GM18951 (cell line): ENCODE data around the gene NLK.
"Not testable (repeated sequence)": the region's sequence is repeated elsewhere in the genome, so short reads cannot be mapped to it uniquely, and the experiment has no call there.

Source experiments
- POLR2A ChIP-seq: IDR thresholded peaks from 4 replicates; pipeline ENCODE4 v1.6.1; 2011; ENCODE audit warnings: mild to moderate bottlenecking; ENCODE audit not compliant: insufficient read length, insufficient read depth; ENCODE audit errors: extremely low read depth
- in situ Hi-C: fragments of 300-500 bp; cut with MboI; formaldehyde crosslinking; loops from one replicate; pipeline ENCODE4 v1.12.0; 2022; ENCODE audit warnings: low sequenced_read_pairs, mixed read lengths, inconsistent platforms; ENCODE audit not compliant: unreplicated experiment

NLK gene

DNA sequence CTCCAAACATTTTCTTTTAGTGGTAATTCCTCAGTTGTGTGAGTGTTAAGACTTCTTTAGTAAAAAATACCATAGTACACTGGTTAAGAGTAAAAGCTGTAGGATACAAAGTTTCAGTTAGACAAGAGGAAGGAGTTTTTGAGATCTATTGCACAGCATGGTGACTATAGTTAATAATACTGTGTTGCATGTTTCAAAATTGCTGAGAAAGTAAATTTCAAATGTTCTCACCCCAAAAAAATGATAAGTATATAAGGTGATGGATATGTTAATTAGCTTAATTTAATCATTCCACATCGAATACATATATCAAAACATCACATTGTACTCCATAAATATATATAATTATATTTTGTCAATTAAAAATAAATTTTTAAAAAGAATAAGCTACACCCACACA is 22.0 kb upstream of the NLK start:
- in situ Hi-C loops: no loop called here
- no peak for TF ChIP-seq POLR2A

DNA sequence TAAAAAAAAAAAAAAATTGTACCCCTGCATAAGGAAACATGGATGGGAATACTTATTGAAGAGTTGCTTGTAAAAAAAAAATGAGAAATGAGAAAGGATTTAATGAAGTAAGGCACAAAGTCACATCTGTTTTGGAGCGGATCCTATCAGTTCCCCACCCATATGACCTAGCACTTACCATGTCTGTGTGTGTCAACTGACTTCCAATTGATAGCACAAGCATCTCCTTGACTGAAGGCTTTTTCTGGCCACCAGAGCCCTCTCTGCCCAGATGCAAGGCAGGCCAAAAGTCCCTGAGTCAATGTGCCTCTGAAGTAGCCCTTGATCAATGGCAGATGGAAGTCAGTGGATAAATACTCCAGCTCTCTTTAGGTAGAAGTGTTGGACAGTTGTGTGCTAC is 13.4 kb upstream of the NLK start:
- in situ Hi-C loops: no loop called here
- TF ChIP-seq POLR2A: no peak

DNA sequence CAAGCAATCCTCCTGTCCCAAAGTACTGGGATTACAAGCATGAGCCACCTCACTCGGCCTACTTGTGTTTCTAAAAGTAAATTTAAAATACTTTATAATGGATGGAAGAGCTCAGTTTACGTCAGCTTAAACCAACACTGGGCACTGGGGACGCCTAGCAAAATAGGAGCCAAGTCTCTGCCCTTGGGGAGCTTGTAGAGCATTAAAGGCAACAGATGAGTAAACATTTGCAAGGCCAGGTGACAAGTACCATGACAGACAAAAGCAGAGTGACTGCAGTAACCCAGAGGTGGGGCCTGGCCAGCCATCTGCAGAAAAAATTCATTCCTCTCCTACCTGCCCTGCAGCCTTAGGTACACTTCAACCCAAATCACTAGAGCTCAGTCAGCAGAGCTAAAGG is 12.1 kb upstream of the NLK start:
- in situ Hi-C loops: no loop called here
- TF ChIP-seq POLR2A: no peak

DNA sequence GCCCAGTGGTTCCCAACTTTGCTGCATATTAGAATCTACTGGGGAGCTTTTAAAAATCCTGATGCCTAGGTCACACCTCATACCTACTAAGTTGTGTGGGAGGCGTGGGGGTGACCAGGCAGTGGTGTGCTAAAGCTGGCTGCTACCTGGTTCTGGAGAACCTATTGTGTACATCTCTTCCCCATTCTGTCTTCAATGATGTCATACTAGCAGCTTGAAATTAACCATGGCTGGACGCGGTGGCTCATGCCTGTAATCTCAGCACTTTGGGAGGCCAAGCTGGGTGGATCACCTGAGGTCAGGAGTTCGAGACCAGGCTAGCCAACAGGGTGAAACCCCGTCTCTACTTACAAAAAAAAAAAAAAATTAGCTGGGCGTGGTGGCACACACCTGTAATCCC is 11.3 kb upstream of the NLK start:
- no peak for TF ChIP-seq POLR2A
- in situ Hi-C loops: no loop called here

DNA sequence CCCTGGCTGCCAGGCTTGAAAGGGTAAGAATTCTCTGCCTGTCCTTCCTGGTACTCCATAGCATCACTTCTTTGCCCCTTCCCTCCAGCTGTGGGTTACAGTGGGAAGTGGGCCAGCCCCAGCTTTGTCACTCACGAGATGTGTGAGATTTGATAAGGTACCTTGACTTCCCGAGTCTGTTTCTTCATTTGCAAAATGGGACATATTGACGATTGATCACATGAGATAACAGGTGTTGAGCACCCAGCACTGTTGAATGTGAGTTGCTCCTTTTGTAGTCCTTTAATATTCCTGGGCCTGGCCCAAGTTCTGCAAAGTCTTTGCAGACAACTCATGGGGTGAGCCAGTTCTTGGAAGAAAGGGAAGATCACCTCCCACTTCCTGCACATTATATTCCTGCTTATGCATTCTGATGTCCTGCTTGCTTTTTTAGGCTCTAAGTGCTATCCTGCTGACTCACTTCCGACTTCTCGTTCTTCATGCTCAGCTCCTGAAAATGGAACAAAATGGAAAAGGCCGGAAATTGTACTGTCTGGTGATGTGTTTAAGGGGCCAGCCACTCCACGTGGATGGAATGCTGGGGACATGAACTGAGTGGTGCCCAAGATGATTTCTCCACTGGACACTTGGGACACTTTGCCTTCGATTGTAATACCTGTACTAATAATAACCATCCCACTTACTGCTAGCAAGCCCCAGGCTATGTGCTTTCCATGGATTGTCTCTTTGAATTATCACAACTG is 8.3 kb upstream of the NLK start:
- in situ Hi-C loops: no loop called here
- TF ChIP-seq POLR2A: no peak

DNA sequence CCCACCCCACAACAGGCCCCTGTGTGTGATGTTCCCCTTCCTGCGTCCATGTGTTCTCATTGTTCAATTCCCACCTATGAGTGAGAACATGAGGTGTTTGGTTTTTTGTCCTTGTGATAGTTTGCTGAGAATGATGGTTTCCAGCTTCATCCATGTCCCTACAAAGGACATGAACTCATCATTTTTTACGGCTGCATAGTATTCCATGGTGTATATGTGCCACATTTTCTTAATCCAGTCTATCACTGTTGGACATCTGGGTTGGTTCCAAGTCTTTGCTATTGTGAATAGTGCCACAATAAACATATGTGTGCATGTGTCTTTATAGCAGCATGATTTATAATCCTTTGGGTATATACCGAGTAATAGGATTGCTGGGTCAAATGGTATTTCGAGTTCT is 7.0 kb upstream of the NLK start:
- in situ Hi-C loops: not testable (repeated sequence)

DNA sequence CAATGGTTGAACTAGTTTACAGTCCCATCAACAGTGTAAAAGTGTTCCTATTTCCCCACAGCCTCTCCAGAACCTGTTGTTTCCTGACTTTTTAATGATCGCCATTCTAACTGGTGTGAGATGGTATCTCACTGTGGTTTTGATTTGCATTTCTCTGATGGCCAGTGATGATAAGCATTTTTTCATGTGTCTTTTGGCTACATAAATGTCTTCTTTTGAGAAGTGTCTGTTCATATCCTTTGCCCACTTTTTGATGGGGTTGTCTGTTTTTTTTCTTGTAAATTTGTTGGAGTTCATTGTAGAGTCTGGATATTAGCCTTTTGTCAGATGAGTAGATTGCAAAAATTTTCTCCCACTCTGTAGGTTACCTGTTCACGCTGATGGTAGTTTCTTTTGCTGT is 6.6 kb upstream of the NLK start:
- in situ Hi-C loops: not testable (repeated sequence)

DNA sequence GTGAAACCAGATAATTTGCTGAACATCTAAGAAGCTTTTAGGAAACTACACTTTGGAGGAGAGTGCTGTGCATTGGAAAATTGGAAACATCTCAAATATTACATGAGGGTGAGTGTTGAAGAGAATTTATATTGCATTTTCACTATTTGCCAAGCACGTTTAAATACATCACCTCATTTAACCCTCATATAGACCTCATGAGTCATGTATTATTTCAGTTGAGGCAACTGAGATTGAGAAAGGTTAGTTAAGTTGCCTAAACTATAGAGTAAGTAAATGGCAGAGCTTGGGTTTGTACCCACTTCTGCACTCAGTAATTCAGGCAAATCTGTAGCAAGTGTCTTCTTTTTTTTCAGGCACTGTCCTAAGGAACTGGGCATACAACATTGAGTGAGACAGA is 3.7 kb upstream of the NLK start:
- TF ChIP-seq POLR2A: no peak
- in situ Hi-C loops: no loop called here

DNA sequence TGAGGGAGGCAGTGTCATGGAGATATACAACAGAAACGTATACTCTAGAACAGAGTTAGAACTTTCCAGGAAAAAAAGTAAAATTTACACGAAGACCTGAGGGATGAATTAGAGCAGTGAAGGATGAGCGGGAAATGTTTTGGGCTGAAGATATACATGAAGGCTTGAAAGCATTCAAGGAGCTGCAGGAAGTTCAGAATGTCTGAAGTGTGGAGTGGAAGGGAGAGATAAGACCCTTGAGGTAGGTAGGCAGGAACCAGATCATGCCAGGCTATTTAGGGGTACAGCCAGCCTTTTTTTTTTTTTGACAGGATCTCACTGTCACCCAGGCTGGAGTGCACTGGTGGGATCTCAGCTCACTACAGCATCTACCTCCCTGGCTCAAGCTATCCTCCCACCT is 3.2 kb upstream of the NLK start:
- no peak for TF ChIP-seq POLR2A
- in situ Hi-C loops: no loop called here

DNA sequence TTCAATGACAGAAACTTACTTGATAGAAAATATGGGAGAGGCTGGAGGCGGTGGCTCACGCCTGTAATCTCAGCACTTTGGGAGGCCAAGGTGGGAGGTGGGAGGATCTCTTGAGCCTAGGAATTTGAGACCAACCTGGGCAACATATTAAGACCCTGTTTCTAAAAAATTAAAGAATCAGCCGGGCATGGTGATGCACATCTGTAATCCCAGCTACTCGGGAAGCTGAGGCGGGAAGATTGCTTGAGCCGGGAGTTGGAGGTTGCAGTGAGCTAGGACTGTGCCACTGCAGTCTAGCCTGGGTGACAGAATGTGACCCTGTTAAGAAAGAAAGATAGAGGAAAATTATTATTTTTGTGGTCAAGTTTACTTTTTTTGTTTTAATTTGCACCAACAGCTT is 2.1 kb upstream of the NLK start:
- in situ Hi-C loops: loop anchor here (10.0 kb wide), 1 partner anchor 294 kb away; the partner anchor contains the start of genes IFT20 and TNFAIP1
- no peak for TF ChIP-seq POLR2A

DNA sequence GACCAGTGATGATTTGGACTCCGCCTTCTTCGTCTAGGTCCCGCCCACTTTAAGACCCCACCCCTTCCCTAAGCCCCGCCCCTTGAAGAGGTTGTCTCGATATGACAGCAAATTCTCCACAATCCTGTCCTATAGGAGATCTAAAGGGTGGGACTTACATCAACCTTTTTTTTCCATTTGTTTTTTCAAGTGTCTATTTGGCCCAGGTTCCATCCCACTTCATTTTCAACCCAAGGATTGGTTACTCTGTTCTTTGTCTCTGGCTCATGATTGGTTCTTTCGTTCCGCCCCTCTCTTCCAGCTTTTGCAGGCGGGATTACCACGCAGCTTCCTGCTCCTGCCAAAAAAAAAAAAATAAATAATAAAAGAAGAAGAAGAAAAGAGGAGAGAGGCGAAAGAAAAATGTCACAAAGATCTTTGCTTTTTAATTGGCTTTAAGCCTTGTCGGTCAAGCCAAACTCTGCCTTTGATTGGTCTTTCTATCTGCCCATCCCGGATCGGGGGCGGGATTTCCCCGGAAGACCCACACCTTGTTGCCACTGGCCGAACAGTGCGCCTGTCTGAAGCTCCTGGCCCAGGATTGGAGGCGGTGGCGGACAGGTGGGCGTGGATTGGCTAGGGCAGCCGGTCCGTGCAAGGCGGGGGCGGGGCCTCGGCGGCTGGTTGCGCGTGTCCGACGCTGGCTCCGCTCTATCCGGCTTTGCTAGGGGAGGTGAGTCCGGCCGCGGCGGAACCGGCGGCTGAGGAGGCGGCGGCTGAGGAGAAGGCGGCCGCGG is 1.2 kb upstream of the NLK start:
- in situ Hi-C loops: loop anchor here (10.0 kb wide), 1 partner anchor 294 kb away; the partner anchor contains the start of genes IFT20 and TNFAIP1
- peak; percentile 90 for TF ChIP-seq POLR2A

DNA sequence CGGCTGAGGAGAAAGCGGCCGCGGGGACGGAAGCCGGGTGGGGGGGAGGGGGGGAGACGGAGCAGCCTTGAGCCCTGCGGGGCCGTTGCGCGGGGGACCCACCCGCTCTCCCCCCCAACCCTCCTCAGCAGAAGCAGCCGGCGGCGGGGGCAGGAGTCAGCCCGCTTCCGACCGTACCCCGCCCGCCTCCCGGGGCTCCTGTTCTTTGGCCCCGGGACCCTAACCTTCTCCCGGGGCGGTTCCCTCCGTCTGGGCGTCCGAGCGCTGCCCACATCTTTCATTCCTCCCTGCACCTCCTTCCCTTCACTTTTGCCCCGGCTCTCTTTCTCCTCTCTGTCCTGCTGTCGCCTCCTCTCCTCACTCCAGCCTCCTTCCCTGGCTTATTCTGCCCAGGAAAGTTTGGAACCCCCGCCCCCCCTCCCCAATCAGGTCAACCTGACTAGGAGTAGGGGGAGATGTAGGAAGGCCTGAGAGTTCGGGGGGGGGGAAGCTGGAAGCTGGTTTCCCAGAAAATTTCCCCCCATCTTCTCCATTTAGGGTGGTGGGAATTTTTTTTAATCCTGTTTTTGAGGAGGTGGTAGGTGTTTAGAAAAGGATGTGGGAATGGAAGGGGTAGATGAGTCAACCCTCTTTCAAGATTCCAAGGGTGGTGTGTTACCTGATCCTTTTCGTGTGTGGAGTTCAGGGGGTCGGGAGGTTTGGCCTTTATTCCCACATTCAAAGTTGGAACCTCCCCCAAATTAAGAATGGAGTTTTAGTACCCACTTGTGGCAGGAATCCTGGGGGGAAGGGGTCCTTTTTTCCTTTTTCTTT is 427 bp upstream of the NLK start:
- no peak for TF ChIP-seq POLR2A
- in situ Hi-C loops: loop anchor here (10.0 kb wide), 1 partner anchor 293 kb away; the partner anchor contains the start of genes IFT20 and TNFAIP1

DNA sequence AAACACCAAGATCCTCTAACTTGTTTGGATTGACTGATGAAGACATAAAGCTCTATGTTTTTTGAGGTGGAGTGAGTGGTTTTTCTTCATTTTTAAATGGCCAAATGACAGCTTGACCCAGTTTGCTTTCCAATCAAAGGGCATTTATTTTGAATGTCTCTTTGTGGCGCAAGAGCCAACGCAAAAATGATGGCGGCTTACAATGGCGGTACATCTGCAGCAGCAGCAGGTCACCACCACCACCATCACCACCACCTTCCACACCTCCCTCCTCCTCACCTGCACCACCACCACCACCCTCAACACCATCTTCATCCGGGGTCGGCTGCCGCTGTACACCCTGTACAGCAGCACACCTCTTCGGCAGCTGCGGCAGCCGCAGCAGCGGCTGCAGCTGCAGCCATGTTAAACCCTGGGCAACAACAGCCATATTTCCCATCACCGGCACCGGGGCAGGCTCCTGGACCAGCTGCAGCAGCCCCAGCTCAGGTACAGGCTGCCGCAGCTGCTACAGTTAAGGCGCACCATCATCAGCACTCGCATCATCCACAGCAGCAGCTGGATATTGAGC is 329 bp downstream of the NLK start:
- in situ Hi-C loops: loop anchor here (10.0 kb wide), 1 partner anchor 292 kb away; the partner anchor contains the start of genes IFT20 and TNFAIP1

DNA sequence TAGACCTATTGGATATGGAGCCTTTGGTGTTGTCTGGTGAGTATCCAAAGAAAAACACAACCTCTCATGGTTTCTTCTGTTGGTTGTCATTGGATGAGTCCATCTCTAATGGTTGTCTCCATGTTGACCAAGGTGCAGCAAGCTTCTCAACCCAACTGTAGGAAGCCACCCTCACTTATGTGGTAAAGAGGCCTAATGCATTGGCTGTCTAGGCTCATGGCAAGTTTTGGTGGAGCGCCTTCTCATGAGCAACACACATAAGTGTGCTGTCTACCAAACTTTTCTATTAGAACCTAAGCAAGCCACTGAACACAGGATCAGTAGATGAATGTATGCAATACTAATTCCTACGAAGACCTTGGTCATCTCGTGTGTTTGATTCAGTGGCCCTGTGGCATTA is 819 bp downstream of the NLK start:
- in situ Hi-C loops: loop anchor here (10.0 kb wide), 1 partner anchor 292 kb away; the partner anchor contains the start of genes IFT20 and TNFAIP1

More for the DNA sequence above, 329 bp downstream of the NLK start:
- no peak for TF ChIP-seq POLR2A

More for the DNA sequence above, 819 bp downstream of the NLK start:
- no peak for TF ChIP-seq POLR2A
